ENCODE results near the gene ZBTB8A. TPM values are rescaled to one million over a fixed set of nuclear protein-coding genes. Genes with fewer than 3 reads are reported as not detected.
A peak's percentile ranks its signal among the peaks of the same experiment; 100 is the strongest.

The ZBTB8A gene
- total RNA-seq, 1 experiment from 2014 or later = 11.5 TPM

DNA sequence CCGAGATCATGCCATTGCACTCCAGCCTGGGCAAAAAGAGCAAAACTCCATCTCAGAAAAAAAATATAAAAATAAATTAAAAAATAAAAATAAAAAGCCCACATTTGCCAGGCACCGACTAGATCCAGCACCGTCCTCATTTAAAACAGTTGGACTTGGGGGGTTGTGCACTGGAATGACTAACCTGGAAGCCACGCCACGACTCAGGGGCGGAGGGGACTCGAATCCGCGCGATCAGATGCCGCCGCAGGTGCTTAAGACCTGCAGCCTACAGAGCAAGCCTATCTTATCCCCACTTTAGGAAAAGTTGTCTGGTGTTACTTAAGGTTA, 72.6 kb downstream of the ZBTB8A start:
- no peak for DNase-seq (ENCODE audit: unreplicated experiment)
- Mint-ChIP-seq H3K27me3 (ENCODE audit: insufficient read depth, unreplicated experiment) (no peaks in the 10 kb centered on the region), H3K4me1 (ENCODE audit: insufficient read depth, unreplicated experiment) (peaks cover 8% of the 10 kb centered on the region), H3K27ac (ENCODE audit: low read depth, unreplicated experiment) (no peak overlapping the region), H3K4me3 (ENCODE audit: unreplicated experiment) (peak overlapping the region; percentile 76), H3K9me3 (ENCODE audit: unreplicated experiment) (no peaks in the 10 kb centered on the region), H3K36me3 (ENCODE audit: insufficient read depth, unreplicated experiment) (peaks cover 4% of the 10 kb centered on the region)
- ChIA-PET CTCF (interaction anchor here (0.6 to 1.3 kb wide), 4 partner anchors 8 to 115 kb away, joined by 3 to 6 read pairs (median 4); no protein-coding TSS in a partner anchor), POLR2A (interaction anchor here (0.9 kb wide), 1 partner anchor 106 kb away, joined by 3 read pairs; no protein-coding TSS in a partner anchor)
- TF ChIP-seq, protein P1, sequence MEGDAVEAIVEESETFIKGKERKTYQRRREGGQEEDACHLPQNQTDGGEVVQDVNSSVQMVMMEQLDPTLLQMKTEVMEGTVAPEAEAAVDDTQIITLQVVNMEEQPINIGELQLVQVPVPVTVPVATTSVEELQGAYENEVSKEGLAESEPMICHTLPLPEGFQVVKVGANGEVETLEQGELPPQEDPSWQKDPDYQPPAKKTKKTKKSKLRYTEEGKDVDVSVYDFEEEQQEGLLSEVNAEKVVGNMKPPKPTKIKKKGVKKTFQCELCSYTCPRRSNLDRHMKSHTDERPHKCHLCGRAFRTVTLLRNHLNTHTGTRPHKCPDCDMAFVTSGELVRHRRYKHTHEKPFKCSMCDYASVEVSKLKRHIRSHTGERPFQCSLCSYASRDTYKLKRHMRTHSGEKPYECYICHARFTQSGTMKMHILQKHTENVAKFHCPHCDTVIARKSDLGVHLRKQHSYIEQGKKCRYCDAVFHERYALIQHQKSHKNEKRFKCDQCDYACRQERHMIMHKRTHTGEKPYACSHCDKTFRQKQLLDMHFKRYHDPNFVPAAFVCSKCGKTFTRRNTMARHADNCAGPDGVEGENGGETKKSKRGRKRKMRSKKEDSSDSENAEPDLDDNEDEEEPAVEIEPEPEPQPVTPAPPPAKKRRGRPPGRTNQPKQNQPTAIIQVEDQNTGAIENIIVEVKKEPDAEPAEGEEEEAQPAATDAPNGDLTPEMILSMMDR (IDR thresholded peaks at IDR 0.05; ENCODE audit: unreplicated experiment) = peak; percentile 21
- intact Hi-C loops (cut with micrococcal nuclease) = no loop called here
- no TSS peak for BruUV-seq (replicated peaks)

DNA sequence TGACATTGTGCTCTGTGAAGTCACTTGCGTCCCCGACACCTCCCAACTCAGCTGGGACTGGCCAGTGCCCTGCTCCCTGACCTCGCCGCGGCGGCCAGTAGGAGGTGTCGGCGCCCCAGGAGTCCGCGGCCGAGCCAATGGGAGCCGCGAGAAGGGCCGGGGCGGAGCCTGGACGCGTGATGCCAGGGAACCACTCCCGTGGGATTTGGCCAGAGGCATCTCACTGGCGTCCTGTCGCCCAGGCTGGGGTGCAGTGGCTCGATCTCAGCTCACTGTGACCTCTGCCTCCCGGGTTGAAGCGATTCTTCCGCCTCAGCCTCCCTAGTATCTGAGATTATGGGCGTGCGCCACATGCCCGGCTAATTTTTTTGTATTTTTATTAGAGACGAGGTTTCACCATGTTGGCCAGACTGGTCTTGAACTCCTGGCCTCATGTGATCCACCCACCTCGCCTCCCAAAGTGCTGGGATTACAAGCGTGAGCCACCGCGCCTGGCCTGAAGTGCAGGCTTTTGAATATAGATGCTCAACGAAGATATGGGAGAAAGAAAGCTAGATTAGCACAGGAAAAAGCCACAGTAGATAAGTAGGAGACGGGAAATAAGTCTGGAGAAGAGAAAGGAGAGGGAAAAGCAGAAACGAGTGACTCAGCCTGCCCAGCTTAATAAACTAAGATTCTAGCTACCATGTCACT, 73.1 kb downstream of the ZBTB8A start:
- DNase-seq (ENCODE audit: unreplicated experiment) = peak; percentile 88
- no TSS peak for BruUV-seq (replicated peaks)
- no peaks in the 10 kb centered on the region for H3K9me3 Mint-ChIP-seq (ENCODE audit: unreplicated experiment)
- no peaks in the 10 kb centered on the region for H3K27me3 Mint-ChIP-seq (ENCODE audit: insufficient read depth, unreplicated experiment)
- ChIA-PET CTCF (interaction anchor here (0.6 to 1.5 kb wide), 4 partner anchors 9 to 164 kb away, joined by 3 to 6 read pairs (median 3); no protein-coding TSS in a partner anchor), POLR2A (interaction anchor here (0.6 to 1.4 kb wide), 8 partner anchors 9 to 105 kb away, joined by 3 to 6 read pairs (median 4); partner anchors contain the start of genes RBBP4 and ZBTB8A)
- peak overlapping the region; percentile 30 for H3K27ac Mint-ChIP-seq (ENCODE audit: low read depth, unreplicated experiment)
- intact Hi-C loops (cut with micrococcal nuclease) = no loop called here
- H3K4me3 Mint-ChIP-seq (ENCODE audit: unreplicated experiment) = peak overlapping the region; percentile 76
- H3K4me1 Mint-ChIP-seq (ENCODE audit: insufficient read depth, unreplicated experiment) = peaks cover 8% of the 10 kb centered on the region
- no peaks in the 10 kb centered on the region for H3K36me3 Mint-ChIP-seq (ENCODE audit: insufficient read depth, unreplicated experiment)
- TF ChIP-seq, protein P1 (IDR thresholded peaks at IDR 0.05; ENCODE audit: unreplicated experiment) = peak; percentile 2

DNA sequence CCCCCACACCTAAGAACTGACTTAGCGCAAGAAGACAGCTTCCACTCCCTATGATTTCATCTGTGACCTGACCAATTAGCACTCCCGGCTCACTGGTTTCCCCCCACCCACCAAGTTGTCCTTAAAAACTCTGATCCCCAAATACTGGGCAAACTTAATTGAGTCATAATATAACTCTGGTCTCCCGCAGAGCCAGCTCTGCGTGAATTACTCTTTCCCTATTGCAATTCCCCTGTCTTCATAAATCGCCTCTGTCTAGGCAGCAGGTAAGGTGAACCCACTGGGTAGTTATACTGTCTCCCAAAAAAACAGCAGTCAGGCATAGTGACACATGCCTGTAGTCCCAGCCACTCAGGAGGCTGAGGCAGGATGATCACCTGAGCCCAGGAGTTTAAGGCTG, 74.2 kb downstream of the ZBTB8A start:
- TF ChIP-seq, protein P1 (IDR thresholded peaks at IDR 0.05; ENCODE audit: unreplicated experiment) = no peak
- H3K9me3 Mint-ChIP-seq (ENCODE audit: unreplicated experiment) = no peaks in the 10 kb centered on the region
- no peaks in the 10 kb centered on the region for H3K27me3 Mint-ChIP-seq (ENCODE audit: insufficient read depth, unreplicated experiment)
- no TSS peak for BruUV-seq (replicated peaks)
- ChIA-PET POLR2A (interaction anchor here (0.6 to 1.4 kb wide), 3 partner anchors 17 to 74 kb away, joined by 3 to 6 read pairs (median 5); partner anchors contain the start of genes RBBP4 and ZBTB8A), CTCF (interaction anchor here (0.7 to 1.5 kb wide), 2 partner anchors 92 to 165 kb away, joined by 3 read pairs; no protein-coding TSS in a partner anchor)
- H3K4me1 Mint-ChIP-seq (ENCODE audit: insufficient read depth, unreplicated experiment) = peaks cover 8% of the 10 kb centered on the region
- DNase-seq (ENCODE audit: unreplicated experiment) = no peak
- peak overlapping the region; percentile 13 for H3K4me3 Mint-ChIP-seq (ENCODE audit: unreplicated experiment)
- intact Hi-C loops (cut with micrococcal nuclease) = no loop called here
- no peaks in the 10 kb centered on the region for H3K36me3 Mint-ChIP-seq (ENCODE audit: insufficient read depth, unreplicated experiment)
- H3K27ac Mint-ChIP-seq (ENCODE audit: low read depth, unreplicated experiment) = no peak overlapping the region

DNA sequence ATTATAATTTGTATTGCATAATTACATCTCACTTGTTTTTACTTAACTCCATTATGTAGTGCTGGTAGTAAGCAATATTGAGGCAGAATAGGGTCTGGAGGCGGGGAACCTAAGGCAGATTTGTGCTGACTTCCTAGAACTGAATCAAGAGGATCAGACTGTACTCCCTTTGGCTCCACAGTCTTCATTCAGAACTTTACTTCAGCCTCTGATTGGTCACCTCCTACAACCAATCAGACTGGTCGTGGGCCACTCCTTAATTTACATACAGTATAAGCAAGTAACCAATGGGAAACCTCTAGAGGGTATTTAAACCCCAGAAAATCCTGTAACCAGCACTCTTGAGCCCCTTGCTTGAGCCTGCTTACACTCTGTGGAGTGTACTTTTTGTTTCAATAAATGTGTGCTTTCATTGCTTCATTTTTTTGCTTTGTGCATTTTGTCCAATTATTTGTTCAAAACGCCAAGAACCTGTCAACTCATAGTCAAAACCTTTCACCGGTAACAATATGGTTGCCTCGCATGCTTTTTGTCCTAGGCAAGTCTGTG, 79.5 kb downstream of the ZBTB8A start:
- Mint-ChIP-seq H3K36me3 (ENCODE audit: insufficient read depth, unreplicated experiment) (peaks cover 40% of the 10 kb centered on the region), H3K4me3 (ENCODE audit: unreplicated experiment) (no peak overlapping the region), H3K27ac (ENCODE audit: low read depth, unreplicated experiment) (no peak overlapping the region), H3K9me3 (ENCODE audit: unreplicated experiment) (no peaks in the 10 kb centered on the region), H3K4me1 (ENCODE audit: insufficient read depth, unreplicated experiment) (no peaks in the 10 kb centered on the region), H3K27me3 (ENCODE audit: insufficient read depth, unreplicated experiment) (no peaks in the 10 kb centered on the region)
- TF ChIP-seq, protein P1 (IDR thresholded peaks at IDR 0.05; ENCODE audit: unreplicated experiment) = no peak
- peak; percentile 15 for DNase-seq (ENCODE audit: unreplicated experiment)
- intact Hi-C loops (cut with micrococcal nuclease) = no loop called here
- ChIA-PET POLR2A (no interaction called here), CTCF (interaction anchor here (1.1 to 1.2 kb wide), 2 partner anchors 7 to 92 kb away, joined by 4 to 5 read pairs; no protein-coding TSS in a partner anchor)
- BruUV-seq (replicated peaks) = no TSS peak
